SHP77 treated with DMSO at 0.1 percent for 48 hours (cell line): ENCODE results near the gene PLXNA4.

Experiments used
- DNase-seq: peaks from one replicate; lab custom pipeline; 2025; lab: John Stamatoyannopoulos, UW

The PLXNA4 gene

DNA sequence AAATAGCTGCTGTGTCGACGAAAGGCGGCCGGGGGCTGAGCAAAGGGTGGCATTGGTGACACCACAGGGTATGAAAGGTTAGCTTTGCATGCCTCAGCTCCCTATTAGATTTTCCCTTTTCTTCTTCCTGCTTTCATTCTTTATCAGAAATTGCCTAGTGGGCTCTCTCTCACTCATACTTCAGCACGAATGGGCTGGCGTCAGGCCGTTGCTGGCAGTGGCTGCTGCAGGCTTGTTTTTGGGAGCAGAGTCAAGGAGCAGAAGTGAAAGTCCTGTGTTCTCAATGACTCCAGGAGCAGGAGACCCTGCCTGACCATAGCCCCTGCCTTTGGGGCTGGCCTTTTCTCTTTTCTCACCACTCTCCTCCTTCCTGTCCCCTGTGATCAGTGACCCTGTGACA lies 318.0 kb downstream of the PLXNA4 start:
- DNase-seq = no peak

DNA sequence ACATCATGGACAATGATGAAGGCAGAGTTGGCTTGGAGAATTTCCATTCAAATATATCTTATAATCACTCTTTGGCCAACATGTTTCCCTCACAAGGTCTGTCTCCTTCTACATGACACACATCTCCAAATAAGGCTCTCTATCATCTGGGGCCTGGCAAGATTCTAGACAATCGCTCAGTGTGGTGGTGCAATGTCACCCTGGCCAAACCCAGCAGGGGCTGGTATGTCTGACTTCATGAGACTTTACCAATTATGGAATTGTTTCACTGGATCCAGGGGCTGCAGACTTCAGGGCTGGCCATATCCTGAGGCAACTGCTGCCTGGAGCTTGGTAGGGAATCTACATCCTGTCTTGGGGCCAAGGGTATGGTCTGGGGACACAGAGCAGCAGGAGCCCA lies 319.0 kb downstream of the PLXNA4 start:
- no peak for DNase-seq

DNA sequence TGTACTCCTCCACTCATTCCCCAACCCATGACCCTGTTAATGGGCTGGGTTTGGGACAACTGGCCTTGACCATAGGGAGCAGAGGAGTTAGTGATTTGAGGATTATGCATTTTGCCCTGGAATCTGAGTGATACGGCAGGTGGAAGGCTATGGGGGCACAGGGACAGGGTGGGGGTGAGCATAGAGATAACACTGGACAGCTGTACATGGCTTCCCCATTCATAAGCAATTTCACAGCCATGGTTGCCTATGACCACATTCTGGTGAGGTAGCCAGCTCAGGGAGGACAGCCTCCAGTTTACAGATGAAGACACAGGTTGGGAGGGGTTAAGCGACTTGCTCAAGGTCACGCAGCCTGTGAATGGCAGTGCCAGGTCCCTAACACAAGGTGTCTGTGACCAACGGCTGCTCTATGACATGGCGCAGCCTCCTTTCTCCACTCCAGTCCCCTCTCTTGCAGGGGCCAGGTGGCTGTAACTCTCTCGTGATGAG lies 319.5 kb downstream of the PLXNA4 start:
- no peak for DNase-seq

DNA sequence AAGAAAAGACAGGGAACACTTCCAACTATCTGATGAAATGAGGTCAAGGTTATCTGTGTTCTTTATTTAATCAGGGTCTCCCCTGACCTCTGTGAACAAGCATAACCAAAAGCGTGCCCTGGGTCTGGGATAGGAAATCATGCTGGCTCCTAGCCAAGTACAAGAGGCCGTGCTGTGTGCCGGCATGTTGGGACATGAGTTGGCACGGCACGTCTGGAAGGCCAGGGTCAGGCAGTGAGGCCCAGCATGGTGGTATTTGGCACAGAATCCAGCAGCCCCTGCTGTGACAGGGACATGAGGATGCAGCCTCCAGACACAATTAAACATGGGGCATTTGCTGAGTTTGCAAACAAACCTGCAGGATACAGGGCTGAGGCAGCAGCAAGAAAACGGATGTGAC lies 320.4 kb downstream of the PLXNA4 start:
- no peak for DNase-seq

DNA sequence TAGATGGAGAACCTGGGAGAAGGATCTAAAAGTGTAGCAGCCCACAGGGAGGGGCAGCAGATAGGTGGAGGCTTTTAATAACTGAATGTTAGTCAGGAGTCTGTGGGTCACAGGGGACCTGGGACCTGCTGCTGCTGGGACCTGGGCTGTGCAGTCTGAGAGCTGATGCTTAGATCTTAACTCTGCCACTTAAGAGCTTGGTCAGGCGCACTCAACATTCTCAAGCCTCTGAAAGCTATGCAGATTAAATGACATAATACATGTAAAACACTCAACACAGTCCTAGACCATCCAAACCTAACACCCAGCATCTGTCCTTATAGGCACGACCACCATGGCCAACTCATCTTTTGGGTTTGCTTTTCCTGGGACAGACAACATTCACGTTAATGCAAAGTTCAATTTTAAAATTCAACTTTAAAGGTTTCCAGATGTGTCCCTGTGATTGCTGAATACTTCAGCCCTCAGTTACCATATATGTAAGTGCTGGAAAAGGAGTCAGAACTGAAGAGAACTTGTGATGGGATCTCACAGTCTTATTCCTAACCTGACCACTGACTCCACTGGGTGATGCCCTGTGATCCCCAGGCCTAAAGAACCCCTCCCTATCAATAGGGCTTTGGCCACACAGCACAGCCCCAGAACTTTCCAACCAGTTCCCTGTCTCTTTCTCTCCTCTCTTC lies 321.0 kb downstream of the PLXNA4 start:
- no peak for DNase-seq

DNA sequence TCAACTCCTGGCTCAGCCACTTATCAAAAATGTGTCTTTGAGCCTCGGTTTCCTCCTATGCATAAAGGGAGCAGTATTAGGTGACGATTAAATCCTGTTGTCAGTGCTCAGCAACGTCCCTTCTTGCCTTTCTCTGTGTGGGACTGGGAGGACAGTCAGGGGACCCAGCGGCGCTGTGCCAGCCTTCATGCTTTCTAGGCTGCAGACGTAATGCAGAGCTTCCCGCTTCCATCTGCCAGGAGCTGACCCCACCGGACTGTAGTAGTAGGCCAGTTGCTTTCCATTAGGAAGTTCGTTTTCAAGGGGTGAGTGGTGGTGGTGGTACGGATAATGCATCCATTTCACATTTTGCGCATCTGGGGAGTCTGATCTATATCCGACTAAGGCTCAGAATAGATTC lies 321.8 kb downstream of the PLXNA4 start:
- DNase-seq = no peak

DNA sequence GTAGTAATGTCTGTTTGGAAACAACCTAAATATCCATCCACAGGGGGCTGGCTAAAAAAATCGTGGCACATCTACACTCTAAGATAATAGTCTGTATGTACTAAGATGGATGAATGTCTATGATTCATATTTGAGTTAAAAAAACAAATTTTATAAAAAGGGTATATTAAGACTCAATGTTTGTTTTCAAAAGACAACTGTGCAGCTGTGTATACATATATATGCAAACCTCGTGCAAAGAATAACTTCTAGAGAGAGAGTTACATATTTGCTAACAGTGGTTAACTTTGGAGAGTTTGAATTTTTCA lies 323.5 kb downstream of the PLXNA4 start:
- DNase-seq = no peak

DNA sequence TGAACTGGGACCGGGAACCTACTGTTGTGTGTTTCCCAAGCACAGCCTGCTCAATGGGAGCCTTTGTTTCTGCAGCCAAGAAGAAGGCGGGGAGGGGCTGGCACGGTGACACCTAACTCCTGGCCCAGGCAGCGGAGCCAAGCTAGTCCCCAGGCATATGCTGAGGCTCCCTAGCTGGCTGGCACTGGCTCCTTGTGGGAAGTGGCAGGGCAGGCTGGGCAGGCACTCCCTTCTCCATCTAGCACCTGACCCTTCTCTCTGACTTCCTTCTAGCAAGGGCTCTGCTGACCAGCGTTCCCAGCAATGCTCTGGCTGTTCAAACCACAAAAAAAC lies 325.0 kb downstream of the PLXNA4 start:
- DNase-seq = no peak

DNA sequence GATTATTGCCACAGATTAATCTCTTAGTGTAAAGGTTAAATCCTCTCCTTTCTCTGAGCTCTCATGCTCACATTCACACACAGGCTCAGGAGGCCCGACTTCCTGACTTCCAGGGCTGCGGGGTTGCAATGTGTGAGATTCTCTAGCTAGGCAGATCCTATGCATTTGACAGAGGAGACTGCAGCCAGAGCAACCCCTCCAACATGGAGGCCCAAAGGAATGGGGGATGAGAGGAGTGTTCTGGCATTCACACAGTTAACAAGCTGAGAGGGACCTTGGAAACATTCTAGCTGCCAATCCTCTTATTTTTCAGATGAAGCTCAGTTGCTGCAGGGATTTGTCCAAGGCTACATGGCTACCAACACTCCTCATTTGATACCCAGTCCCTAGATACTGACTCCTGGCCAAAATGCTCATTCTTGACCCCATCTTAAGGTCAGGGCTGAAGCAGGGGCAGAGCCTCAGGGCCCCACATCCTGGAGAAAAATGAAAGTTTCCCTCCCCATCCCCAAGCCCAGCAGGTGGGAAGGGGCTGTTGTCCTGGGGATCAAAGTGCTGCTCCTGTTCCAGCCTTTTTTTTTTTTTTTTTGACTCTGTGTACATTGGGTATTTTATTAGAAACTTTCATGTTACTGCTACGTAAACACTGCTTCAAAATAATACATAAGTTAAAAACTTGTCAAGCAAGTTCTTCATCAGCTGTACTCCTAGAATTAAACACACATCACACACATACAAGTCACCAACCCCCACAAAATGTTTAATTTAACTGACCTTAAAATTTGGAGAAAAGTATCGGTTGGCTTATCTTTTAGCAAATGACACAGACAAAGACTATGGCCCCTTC lies 325.6 kb downstream of the PLXNA4 start:
- DNase-seq = no peak

DNA sequence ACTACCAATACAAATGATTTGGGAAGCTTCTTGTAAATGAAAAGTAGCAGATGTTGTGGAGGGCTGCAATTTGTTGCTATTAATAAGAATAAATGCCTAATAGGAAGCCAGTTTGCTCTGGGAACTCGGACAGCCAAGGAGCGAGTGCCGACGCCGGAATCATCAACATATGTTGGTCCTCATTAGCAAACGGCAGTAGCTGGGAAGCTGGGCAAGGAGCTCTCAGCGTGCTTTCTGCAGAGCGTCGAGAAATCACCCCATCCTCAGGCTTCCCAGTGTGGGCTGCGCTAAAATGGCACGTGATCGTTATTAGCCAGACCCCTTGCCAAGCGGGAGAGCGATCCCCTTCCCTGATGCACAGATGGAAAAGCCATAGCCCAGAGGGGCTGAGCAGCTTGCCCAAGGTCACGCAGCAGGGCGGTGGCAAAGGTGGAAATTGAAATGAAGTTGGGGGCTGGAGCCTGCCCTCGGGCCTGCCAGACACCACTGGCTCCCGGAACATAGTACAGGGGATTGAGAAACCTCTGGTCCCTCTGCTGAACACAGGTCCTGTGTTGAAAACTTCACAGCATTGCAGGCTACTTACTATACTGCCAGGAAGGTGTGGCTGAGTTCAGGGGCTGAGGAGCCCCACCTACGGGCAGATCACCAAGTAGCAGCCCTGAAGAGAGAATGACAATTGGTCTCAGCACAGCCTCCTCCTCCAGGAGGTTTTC lies 326.9 kb downstream of the PLXNA4 start:
- DNase-seq = no peak

DNA sequence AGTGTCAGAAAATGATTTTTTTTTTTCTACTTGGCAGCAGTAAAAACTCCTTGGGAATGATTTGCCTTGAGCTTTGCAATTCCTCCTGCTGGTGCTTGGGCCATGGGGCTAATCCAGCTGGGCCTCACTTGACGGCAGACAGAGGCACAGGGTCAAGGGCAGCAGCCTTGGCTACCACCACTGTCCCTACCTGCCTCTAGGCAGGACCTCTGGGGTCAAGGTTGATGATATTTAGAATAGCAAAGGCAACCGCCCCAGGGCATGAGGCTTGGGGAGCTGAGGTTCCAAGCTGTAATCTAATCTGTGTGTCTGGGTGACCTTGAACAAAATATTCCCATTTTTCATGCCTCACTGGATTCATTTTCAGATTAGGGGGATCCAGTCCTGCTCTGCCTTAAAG lies 327.4 kb downstream of the PLXNA4 start:
- no peak for DNase-seq

DNA sequence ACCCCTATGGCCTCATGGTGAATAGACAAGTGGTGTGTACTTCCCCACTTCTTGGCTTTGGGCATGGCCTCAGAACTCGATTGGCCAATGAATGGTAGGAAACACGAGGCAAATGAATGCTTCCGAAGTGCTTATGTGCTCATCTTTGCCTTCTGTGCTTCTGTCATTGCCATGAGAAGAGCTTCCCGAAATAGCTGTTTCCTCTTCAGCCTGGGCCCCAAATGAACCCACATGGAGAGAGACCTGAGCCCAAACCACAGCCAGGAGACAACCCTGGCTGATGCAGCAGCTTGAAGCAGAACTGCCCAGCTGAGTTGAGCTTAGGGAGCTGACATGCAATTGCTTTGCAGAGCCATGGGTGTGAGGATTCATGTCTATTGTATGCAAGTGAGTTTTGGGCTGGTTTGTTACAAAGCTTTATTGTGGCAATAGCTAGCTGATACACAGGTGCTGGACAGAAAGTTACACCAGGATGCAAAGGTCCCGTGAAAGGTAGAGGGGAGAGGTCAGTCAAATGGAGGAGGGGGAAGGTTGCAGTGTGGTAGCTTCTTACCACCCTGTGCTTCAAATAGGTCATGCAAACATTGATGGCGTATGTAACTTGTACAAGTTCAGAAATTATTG lies 328.2 kb downstream of the PLXNA4 start:
- DNase-seq = no peak

DNA sequence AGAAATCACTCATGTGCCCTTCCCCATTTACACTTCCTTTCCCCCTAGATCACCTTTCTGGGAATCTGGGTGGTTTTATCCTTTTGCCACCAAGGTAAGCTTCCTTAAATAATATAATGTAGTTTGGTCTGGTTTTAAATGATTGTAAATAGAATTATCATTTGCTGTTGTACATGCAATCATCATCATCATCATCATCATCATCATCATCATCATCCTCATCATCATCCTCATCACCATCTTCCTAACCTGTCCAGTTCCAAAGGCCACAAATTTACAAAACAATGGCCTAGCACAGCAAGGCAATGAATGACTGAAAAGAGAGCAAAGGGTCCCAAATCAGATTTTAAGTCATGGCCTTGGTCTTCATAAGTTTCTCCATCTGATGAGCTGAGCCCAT lies 329.7 kb downstream of the PLXNA4 start:
- no peak for DNase-seq

DNA sequence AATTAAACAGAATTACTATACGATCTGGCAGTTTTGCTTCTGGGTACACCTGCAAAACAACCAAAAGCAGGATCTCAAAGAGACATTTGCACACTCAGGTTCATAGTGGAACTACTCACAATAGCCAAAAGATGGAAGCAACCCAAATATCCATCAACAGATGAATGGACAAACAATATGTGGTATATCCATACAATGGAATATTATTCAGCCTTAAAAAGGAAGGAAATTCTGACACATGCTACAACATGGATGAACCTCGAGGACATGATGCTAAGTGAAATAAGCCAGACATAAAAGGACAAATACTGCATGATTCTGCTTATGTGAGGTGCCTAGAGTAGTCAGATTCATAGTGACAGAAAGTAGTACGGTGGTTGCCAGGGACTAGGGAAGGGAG lies 330.7 kb downstream of the PLXNA4 start:
- DNase-seq = no peak

DNA sequence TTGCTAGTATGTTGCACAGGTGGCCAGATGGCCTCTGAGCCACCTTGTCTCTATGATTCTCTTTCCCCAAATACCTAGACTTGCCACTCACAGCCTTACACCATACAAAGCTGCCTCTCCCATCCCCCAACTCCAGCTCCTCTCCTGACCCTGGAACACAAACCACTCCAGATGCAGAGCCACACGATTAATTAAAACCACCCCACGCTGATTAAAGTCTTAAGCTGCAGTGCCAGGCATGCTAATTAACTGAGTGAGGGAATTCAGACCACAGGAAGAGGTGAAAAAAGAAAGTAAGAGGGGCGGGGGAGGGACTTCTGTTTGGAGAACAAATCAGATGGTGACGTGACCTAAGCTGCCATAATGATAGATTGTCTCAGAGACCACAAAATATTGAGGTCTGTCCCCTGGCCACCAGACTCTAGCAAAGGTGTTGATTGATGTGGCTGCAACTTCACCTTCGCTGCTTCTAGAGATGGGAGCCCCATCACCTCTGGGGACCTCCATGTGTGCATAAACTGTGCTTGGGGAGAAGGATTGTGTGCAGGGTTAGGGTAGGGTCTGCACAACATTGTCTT lies 331.3 kb downstream of the PLXNA4 start:
- DNase-seq = no peak

DNA sequence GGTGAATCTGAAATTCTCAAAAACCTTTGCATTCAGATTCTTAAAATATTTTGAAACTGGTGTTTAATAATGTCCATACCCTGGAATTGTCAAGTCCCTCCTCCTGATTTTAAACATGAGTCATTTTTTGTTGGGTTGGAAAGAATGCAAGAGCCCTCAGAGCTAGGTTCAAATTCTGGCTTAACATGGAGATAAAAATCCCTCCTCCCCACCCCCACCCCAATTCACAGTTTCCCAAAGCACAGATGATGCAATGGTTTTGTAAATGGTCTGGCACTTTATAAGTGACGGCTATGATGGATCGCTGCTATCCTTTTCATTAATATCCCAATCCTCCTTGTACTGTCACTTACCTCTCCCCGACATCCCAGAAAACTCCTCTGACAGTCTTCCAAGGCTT lies 332.8 kb downstream of the PLXNA4 start:
- DNase-seq = no peak

DNA sequence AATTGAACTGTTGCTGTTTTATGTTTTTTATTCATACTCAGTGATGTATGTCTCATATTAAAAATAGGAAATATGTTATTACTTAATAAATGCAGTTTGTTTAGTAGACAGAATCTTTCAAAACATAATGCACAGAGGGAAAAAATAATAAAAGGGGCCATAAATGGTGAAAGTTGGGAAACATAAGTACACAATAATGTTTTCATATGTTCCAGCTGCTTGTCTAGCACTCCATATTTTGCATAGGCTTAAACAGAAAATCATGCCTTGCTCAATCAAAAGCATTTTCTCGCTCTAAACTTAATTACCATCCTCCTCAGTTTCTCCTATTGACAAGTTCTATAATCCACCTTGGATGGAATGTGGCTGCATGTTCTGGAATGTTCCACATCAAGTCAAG lies 333.2 kb downstream of the PLXNA4 start:
- no peak for DNase-seq

DNA sequence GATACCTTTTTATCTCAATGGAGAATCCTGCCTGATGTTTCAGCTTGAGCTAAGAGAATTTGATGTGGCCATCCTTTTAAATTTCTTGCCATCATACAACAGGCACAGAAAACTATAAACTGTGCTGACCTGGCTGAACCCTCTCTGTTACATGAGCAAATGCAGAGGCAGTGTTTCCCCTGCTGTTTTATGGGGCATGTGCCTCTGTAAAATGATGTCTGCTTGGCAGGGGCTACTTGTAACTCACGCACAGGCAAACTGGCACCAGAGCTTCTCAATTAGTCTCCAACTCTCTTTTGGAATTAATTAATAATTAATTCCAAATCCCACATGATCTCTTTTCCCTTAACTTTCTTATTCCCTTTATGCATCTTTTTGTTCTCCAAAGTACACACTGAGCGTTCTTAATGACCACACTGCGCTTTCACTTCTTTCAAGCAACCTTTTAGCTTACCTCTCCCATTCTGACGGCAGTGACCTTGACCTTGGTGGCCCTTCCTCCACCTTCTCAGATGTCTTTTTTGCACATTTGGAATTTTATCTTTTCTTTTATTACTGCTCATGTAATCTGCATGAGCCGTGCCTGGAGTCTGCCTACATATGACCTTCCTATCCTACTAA lies 334.0 kb downstream of the PLXNA4 start:
- DNase-seq = no peak

DNA sequence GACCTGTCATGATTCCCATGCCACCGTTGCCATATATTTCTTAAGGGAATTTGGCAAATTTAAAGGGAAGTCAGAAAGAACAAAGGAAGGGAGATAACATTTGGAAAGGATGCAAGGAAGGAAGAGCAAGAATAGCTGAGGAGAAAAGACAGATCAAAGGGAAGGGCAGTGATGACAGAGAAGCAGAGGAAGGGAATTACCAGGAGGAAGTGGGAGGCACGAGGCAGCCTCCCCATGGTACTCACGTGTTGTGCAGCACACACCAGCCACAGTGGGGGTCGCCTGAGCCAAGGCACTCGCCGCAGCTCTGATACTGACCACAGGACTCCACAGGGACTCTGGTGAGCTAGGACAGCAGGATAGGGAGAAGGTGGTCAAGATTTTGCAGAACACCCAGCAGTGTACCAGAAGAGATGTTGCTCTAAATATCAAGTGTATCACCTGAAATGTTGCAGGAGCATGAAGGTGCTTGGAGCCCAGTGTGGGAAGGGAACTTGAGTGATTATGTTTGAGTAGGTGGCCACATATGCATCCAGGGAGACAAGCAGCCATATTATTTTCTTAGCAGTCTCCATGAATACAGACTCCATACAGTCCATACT lies 335.3 kb downstream of the PLXNA4 start:
- no peak for DNase-seq

DNA sequence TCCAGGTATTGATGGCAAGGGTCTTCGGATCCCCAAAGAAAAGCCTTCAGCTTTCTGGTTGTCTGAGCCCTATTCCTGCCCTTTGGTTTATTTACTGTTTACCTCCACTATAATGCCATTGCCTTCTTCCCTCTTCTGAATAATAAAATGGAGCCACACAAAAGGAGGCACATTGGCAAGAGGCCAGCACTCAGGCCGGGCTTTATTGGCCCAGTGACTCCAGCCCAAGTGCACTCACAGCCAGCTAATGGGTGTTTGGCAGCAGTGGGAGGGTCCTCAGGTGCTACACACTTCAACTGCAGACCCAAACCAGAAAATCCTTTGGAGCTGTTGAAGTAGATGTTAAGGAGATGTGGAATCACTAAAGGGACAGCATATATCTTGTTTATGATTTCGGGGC lies 336.0 kb downstream of the PLXNA4 start:
- no peak for DNase-seq

DNA sequence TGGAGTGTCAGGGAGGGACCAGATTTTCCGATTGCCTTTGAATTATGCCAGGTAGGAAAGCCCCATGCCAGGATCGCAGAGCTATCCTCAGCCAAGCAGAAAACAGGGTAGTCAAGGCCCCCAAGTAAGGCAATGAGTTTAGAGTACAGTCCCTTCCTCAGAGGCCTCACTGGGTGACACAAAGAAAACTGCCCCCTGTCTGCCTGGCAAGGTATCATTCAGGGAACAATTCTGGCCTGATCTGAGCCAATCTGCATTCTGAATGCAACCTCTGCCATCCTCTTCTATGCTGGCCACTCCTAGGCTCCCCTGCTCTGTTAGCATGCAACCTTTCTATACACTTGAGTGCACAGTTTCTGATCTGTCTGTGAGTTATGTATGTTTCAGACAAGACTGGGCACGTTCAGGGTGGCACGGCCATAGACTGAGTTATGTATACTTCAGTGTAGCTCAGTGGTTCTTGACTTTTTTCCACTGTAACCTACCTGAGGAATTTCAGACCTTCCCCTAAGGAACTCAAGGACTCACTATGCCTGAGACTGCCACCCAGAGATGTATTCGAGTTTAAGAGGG lies 336.8 kb downstream of the PLXNA4 start:
- no peak for DNase-seq
